GM23248 (cell line): Measurements from ENCODE around the gene STAT5A. TPM values are rescaled to one million over a fixed set of nuclear protein-coding genes. Genes with fewer than 3 reads are reported as not detected.
A peak's percentile ranks its signal among the peaks of the same experiment; 100 is the strongest.

Experiments
- DNase-seq: peaks from one replicate; pipeline ENCODE4 v3.0.0-alpha.2; 2015
- H2AFZ ChIP-seq: fragments of 200-600 bp; sonication (generic); 2 replicates; pipeline ENCODE4 v1.6.1; 2016; ENCODE audit warnings: antibody characterized with exemption
- H3F3A ChIP-seq: fragments of 200-600 bp; sonication (generic); 2 replicates; pipeline ENCODE4 v1.6.1; 2016; ENCODE audit warnings: mild to moderate bottlenecking, antibody characterized with exemption, mixed run types; ENCODE audit not compliant: insufficient read depth
- H3K27ac ChIP-seq: fragments of 200-600 bp; sonication (generic); 2 replicates; pipeline ENCODE4 v1.5.1; 2016; ENCODE audit warnings: mild to moderate bottlenecking
- H3K27me3 ChIP-seq: fragments of 200-600 bp; sonication (generic); replicated peaks from 2 replicates; pipeline ENCODE4 v1.6.1; 2016; ENCODE audit warnings: mild to moderate bottlenecking; ENCODE audit not compliant: insufficient read depth
- H3K36me3 ChIP-seq: fragments of 200-600 bp; sonication (generic); 2 replicates; pipeline ENCODE4 v1.6.1; 2016; ENCODE audit warnings: low read depth, mild to moderate bottlenecking
- H3K4me1 ChIP-seq: fragments of 200-600 bp; sonication (generic); 2 replicates; pipeline ENCODE4 v1.6.1; 2016; ENCODE audit warnings: mild to moderate bottlenecking; ENCODE audit not compliant: insufficient read depth
- H3K4me2 ChIP-seq: fragments of 200-600 bp; sonication (generic); one replicate; pipeline ENCODE4 v1.6.1; 2016; ENCODE audit warnings: mild to moderate bottlenecking; ENCODE audit not compliant: unreplicated experiment
- H3K4me3 ChIP-seq: fragments of 200-600 bp; sonication (generic); 2 replicates; pipeline ENCODE4 v1.5.1; 2016; ENCODE audit warnings: mild to moderate bottlenecking
- H3K79me2 ChIP-seq: fragments of 200-600 bp; sonication (generic); 2 replicates; pipeline ENCODE4 v1.6.1; 2016; ENCODE audit warnings: mild to moderate bottlenecking; ENCODE audit not compliant: insufficient read depth
- H3K9ac ChIP-seq: fragments of 200-600 bp; sonication (generic); 2 replicates; pipeline ENCODE4 v1.6.1; 2016; ENCODE audit warnings: mild to moderate bottlenecking
- H3K9me2 ChIP-seq: fragments of 200-600 bp; sonication (generic); 2 replicates; pipeline ENCODE4 v1.6.1; 2016; ENCODE audit warnings: mixed run types, mild to moderate bottlenecking, moderate library complexity; ENCODE audit not compliant: insufficient read depth
- H3K9me3 ChIP-seq: fragments of 200-600 bp; sonication (generic); one replicate; pipeline ENCODE4 v1.6.1; 2017; ENCODE audit warnings: low read depth
- H4K20me1 ChIP-seq: fragments of 200-600 bp; sonication (generic); 2 replicates; pipeline ENCODE4 v1.6.0; 2016; ENCODE audit not compliant: insufficient read depth
- EZH2 ChIP-seq: fragments of 200-600 bp; sonication (generic); IDR thresholded peaks from 2 replicates; pipeline ENCODE4 v1.6.1; 2018; ENCODE audit warnings: antibody characterized with exemption, mild to moderate bottlenecking; ENCODE audit not compliant: insufficient read depth, poor library complexity, severe bottlenecking
- EZH2phosphoT487 ChIP-seq: fragments of 200-600 bp; sonication (generic); IDR thresholded peaks from 2 replicates; pipeline ENCODE4 v1.6.1; 2018; ENCODE audit warnings: antibody characterized with exemption, moderate library complexity, mild to moderate bottlenecking, low read depth; ENCODE audit not compliant: insufficient read depth
- WGBS, 2 experiments: methylation state at CpG; one replicate each; pipeline ENCODE4 v1.1.6; 2015 to 2017; ENCODE audit warnings: low lambda C conversion rate in 2 of 2, low coverage in 1 of 2; ENCODE audit errors: missing lambda C conversion rate in 2 of 2; 5-methylcytosine and 5-hydroxymethylcytosine counted together
- in situ Hi-C: fragments of 300-500 bp; cut with MboI; formaldehyde crosslinking; loops from 2 replicates; pipeline ENCODE4 v1.15.0; 2020
- polyA plus RNA-seq: library from polyadenylated mRNA; unstranded; fragments of >200 nt; fragmentation: Nextera tagmentation; extraction: Ambion mirVana; gene quantifications from 2 replicates; pipeline ENCODE4 v1.2.1, GENCODE V29; 2016
- total RNA-seq: library from RNA; depleted of rRNA; stranded (reverse); fragments of >200 nt; shearing (Covaris generic); gene quantifications from 2 replicates; pipeline ENCODE4 v1.2.3, GENCODE V29; 2014

The STAT5A gene
- total and polyA plus RNA-seq, 2 experiments from 2014 or later = 6.8 to 26.3 TPM

- Histone ChIP-seq H2AFZ (peak within 1 kb of the TSS; percentile 86), H3K27ac (no peak within 1 kb of the TSS), H3K4me3 (peak within 1 kb of the TSS; percentile 90), H3F3A (no peaks in the 10 kb centered on the region), H4K20me1 (peaks cover 6% of the 10 kb centered on the region; the same call in 1 of the 2 replicates), H3K9me3 (no peaks in the 10 kb centered on the region), H3K9ac (peak within 1 kb of the TSS; percentile 84), H3K79me2 (peaks cover 46% of the 10 kb centered on the region), H3K9me2 (no peaks in the 10 kb centered on the region), H3K4me1 (peaks cover 8% of the 10 kb centered on the region), H3K4me2 (peak within 1 kb of the TSS; percentile 99), H3K27me3 (no peaks in the 10 kb centered on the region), H3K36me3 (no peaks in the 10 kb centered on the region)
- in situ Hi-C loops = no loop called here
- DNase-seq = peak; percentile 87
- 0 to 20% methylated on average over 2 to 3 of the region's 47 CpGs for WGBS, 2 experiments
- TF ChIP-seq EZH2 = no peak
- no peak for TF ChIP-seq EZH2phosphoT487
These were observed 12.0 kb upstream of the STAT5A start, which contains the start of gene STAT5B for GRCh38 chr17:42276359-42276608. STAT5B (minus strand) TSS chr17:42276391; CDS start chr17:42232127, 44,264 bp downstream.

- Histone ChIP-seq H3K36me3 (no peaks in the 10 kb centered on the region), H3K4me2 (peak overlapping the region; percentile 63), H4K20me1 (peaks cover 6% of the 10 kb centered on the region; the same call in 1 of the 2 replicates), H3K4me1 (peaks cover 8% of the 10 kb centered on the region), H3K9me2 (no peaks in the 10 kb centered on the region), H3K79me2 (peaks cover 41% of the 10 kb centered on the region), H3F3A (no peaks in the 10 kb centered on the region), H2AFZ (peak overlapping the region; percentile 86), H3K27ac (no peak overlapping the region), H3K9ac (peak overlapping the region; percentile 84), H3K27me3 (no peaks in the 10 kb centered on the region), H3K9me3 (no peaks in the 10 kb centered on the region), H3K4me3 (peak overlapping the region; percentile 90)
- WGBS, 2 experiments = 1 to 2% methylated on average over 43 to 44 of the region's 44 CpGs
- TF ChIP-seq EZH2phosphoT487 (no peak), EZH2 (no peak)
- DNase-seq = peak; percentile 84
- in situ Hi-C loops = no loop called here
These were observed 11.5 kb upstream of the STAT5A start for GRCh38 chr17:42276609-42277341.

- in situ Hi-C loops = no loop called here
- Histone ChIP-seq H3K9me3 (no peaks in the 10 kb centered on the region), H3K27ac (no peak overlapping the region), H3K4me1 (peaks cover 8% of the 10 kb centered on the region), H3F3A (no peaks in the 10 kb centered on the region), H3K36me3 (no peaks in the 10 kb centered on the region), H2AFZ (no peak overlapping the region; the same call in 1 of the 2 replicates), H3K4me2 (peak overlapping the region; percentile 63), H3K79me2 (peaks cover 36% of the 10 kb centered on the region), H4K20me1 (peaks cover 6% of the 10 kb centered on the region; the same call in 1 of the 2 replicates), H3K4me3 (no peak overlapping the region), H3K9me2 (no peaks in the 10 kb centered on the region), H3K9ac (no peak overlapping the region), H3K27me3 (no peaks in the 10 kb centered on the region)
- TF ChIP-seq EZH2 (no peak), EZH2phosphoT487 (no peak)
- DNase-seq = no peak
- 67 to 75% methylated on average over 6 of the region's 6 CpGs for WGBS, 2 experiments
These were observed 11.0 kb upstream of the STAT5A start for GRCh38 chr17:42277342-42277712.

GRCh38 chr17:42279776-42280630, 8.3 kb upstream of the STAT5A start:
- 56 to 66% methylated on average over 4 of the region's 4 CpGs for WGBS, 2 experiments
- no peak overlapping the region for H3K4me2 ChIP-seq
- peaks cover 9% of the 10 kb centered on the region for H3K79me2 ChIP-seq
- H3K9me2 ChIP-seq = no peaks in the 10 kb centered on the region
- no peaks in the 10 kb centered on the region for H3K27me3 ChIP-seq
- H3F3A ChIP-seq = no peaks in the 10 kb centered on the region
- in situ Hi-C loops = no loop called here
- H3K4me1 ChIP-seq = peaks cover 2% of the 10 kb centered on the region
- H3K9me3 ChIP-seq = no peaks in the 10 kb centered on the region
- no peak overlapping the region for H3K27ac ChIP-seq
- no peak for DNase-seq
- H3K4me3 ChIP-seq = no peak overlapping the region
- H2AFZ ChIP-seq = no peak overlapping the region
- no peaks in the 10 kb centered on the region for H4K20me1 ChIP-seq
- TF ChIP-seq EZH2phosphoT487 (no peak), EZH2 (no peak)
- no peaks in the 10 kb centered on the region for H3K36me3 ChIP-seq
- no peak overlapping the region for H3K9ac ChIP-seq
